CD4-positive, alpha-beta T cell treated with Interleukin-15 for 1 hour (primary cell): Measurements from ENCODE around the gene DRC1.
"Not testable (repeated sequence)": the region's sequence is repeated elsewhere in the genome, so short reads cannot be mapped to it uniquely, and the experiment has no call there.

Experiments used
- DNase-seq: peaks from one replicate; pipeline ENCODE4 v3.0.0-alpha.2; 2020

DRC1 gene

DNA sequence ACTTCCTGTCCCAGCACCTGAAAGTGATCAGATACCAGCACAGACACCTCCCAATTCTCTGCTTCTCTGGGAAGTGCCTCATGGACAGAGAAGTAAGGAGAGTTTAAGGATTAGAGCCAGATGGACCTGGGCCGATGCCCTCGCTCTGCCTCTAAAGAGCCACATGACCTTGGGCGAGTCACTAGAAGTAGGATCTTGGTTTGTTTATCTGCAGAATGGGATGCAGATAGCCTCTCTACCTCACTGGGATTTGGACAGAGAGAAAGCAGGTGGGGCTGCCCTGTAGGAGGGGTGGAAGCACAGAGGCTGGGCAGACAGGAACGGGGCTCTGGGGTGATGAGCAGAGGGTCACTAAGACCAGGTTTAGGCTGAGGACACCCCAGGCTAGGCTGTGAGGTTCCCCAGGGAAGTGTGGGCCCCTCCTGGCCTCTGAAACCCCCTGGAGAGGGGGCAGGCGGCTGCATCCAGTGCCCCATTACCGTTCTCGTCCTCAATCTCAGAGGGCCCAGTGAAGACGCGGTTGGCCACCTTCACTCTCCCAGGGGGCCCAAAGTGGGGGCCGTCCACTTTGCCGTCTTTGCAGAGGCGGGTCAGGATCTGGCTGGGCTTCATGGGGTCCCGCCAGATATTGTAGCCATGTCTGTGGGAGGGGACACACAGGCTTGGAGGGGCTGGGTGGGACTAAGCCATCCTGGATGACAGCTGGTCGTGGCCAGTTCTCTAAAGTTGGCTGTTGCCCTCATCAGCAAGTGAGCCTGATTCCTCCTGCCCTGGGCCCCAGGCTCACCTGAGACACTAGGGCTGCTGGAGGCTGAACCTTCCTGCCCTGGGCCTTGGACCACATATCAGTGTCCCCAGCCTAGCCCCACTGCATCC is 62.9 kb downstream of the DRC1 start:
- no peak for DNase-seq

DNA sequence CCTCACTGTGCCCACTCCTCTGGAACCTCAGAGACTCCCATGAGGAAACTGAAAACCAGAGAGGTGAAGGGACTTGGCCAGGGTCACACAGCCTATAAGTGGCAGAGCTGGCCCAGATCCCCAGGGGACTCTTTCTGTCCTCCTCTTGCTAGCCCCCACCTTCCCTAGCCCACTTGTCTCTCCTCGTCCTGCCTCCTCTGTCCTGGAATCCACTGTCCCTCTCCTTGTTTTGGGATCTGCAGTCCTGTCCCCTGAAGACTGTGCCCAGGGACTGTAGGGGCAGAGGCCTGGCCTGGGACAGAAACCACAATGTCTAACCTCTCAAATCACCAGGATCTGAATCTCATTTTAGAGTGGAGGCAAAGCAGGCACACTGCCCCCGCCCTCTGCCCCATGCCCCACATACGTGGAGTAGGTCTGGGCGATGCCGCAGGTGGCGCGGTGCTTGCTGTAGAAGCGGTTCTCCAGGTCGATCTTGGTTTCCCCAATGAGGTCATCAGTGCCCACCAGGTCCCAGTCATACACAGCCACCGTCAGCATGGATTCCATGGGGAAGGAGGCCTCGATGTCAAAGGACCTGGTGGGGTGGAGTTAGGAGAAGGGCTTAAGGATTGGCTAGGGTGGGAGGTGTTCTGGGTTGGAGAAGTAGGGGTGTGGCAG is 63.7 kb downstream of the DRC1 start:
- DNase-seq, result no peak

DNA sequence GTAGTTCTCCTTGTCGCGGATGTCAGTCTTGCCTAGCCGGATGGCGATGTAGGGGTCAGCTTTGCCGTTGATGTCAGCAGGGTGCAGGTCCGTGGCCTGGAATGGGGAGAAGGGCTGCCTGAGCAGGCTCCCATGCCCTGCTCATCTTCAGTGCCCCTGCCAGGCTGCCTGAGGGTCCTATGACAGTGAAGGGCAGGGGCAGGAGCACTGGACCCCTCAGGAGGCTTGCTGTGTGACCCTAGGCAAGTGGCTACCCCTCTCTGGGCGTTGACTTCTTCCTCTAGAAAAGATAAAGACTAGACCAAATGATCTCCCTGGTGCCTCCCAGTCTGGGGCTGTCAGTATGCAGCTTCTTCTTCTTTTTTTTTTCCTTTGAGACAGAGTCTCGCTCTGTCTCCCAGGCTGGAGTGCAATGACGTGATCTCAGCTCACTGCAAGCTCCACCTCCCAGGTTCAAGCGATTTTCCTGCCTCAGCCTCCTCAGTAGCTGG is 64.3 kb downstream of the DRC1 start:
- no peak for DNase-seq

DNA sequence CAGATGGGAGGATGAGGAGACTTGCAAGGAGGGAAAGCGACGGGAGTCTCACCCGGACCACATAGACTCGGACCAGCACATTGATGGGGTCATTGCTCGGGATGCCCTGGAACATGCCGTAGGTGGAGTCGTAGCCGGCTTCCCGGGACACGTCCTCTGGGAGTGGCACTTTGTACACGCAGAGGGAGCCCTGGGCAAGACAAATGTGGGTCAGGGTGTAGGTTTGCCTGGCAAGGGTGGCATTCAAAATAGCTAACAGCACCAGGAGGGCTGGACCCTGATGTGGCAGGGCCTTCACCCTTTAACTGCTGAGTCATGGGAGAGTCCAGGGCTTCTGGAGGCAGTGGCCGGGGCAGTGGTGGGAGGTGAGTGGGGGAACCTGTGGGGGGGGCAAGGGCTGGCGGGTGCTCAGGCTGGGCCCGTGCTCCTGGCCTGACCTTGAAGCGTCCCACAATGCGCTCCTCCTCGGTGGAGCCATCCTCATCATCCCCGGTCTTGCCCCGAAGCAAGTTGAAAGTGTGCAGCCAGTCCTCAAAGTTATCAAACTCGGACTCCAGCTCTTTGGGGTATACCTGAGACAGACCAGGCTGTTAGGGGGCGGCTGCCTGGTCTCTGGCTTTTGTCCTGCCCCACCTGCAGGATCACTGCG is 65.1 kb downstream of the DRC1 start:
- DNase-seq, result no peak

DNA sequence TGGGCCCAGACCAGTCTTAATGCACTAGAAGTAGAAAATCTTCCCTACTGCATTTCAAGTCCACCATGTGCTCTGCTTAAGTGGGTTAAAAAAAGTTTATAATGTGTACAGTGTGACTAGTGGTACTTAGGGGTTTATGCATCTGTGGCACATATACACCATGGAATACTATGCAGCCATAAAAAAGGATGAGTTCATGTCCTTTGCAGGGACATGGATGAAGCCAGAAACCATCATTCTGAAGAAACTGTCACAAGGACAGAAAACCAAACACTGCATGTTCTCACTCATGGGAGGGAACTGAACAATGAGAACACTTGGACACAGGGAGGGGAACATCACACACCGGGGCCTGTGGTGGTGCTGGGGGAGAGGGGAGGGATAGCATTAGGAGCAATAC is 66.8 kb downstream of the DRC1 start:
- DNase-seq, result not testable (repeated sequence)

DNA sequence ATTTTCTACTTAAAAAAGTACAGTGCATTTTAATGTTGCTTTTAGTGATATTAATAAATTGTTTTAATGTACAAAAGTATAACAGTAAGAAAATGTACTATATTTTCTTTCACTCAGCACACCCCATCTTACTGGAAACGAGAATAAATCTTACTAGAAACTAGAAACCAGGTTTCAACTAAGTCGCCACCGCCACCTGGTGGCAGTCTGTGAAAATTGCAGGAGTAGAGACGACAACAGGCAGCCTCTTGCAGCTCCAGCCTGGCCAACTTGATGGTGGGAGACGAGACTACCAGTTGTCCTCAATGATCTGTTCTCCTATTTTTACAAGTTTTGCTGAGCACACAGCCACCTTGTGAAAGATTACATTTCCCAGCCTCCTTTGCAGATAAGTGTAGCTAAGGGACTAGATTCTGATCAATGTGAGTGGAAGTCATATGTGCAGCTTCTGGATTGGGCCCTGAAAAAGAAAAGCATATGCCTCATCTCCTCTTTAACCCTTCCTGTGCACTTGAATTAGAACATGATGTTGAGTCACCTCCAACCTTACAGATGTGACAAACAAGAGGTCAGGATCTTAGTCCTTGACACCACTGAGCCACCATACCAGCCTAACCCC is 67.5 kb downstream of the DRC1 start:
- DNase-seq, result peak; percentile 43

DNA sequence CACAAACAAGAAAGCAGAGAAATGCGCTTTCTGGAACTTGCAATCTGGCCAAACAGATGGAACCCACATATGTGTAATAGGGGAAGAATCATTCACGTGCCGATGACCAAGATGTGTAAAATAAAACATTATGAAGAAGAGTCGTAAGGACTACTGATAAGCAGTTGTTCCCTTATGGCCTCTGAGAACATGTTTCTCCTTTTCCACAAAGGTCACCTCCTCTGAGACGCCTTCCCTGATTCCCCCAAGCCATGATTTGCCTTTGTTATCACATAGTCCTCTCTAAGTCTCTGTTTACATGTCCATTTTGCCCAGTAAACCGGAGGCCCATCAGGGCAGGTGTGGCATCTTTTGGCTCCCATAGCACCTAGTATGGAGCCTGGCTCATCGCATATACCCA is 68.2 kb downstream of the DRC1 start:
- DNase-seq, result no peak

DNA sequence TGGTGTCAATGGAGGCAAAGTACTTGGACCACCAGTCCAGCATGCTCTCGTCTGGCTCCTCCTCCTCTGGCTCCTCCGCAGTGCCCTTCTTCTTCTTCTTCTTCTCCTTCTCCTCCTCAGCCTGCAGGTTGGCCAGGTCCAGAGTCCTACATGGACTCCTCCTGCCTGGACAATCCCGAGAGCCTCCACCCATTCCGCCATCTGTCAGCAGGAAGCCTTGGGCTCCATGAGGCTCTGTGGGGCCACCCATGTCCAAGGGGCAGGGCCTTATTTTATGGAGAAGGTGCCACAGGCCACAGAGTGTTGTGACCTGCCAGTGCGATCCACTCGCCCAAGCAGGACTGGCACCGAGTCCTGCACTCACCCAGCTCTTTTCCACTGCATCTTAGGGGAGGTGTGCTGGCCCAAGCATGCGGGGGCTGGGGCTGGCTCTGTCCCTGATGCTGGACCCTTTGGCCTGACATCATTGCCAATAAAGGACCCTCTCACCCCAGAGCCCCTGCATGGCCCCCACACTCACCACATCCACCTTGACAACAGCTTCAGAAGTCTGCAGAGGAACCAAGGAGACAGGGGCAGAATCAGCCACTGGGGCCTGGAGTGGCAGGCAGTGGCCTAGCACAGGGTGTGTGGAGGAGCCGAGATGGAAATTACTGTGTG is 69.0 kb downstream of the DRC1 start:
- no peak for DNase-seq

DNA sequence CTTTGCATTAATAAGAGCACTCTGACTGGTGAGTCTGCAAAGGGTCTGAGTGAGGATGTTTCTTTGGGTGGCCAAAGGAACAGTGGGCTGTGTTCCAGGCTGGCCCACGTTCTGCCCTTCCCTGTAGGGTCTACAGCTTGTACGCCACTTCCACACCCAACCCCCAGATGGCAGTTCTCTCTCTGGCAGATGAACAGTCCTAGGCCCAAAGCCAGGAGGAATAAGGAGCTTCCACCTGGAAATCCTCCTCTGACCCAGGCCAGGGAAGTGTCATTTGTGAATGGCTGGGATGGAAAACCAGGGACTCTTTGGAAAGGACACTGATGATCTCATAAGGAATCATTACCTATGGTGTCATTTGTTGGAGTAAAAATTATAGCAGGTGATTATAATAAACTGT is 69.6 kb downstream of the DRC1 start:
- DNase-seq, result no peak

DNA sequence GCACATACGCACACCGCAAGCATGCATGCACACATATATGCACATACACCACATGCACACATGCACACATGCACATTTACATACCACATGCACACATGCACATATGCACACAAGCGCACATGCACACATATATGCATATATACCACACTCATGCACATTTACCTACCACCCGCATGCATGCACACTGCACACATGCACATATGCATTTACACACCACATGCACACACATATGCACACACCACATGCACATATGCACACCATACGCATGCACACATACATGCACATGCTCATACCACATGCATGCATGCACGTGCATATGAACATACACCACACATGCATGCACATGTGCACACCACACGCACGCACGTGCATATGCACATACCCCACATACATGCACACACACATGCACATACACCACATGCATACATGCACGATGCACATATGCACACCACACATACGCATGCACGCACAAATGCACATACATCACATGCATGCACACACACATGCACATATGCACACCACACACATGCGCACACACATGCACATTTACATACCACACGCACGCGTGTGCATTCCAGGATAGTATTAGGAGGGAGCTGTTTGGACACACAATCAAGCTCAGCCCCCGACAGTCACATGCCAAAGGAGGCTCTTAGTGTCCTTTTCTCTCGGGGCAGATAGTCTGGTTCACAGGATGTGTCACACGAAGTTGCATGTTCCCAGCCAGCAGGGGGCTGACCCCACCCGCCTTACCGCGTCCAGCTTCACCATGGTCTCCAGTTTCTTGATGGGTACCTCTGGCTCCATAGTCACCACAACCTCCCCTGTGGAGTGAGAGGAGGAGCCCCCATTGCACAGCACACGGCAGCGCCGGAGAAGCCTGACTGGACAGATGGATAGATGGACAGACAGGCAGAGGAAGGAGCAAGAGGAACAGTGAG is 70.3 kb downstream of the DRC1 start:
- no peak for DNase-seq

DNA sequence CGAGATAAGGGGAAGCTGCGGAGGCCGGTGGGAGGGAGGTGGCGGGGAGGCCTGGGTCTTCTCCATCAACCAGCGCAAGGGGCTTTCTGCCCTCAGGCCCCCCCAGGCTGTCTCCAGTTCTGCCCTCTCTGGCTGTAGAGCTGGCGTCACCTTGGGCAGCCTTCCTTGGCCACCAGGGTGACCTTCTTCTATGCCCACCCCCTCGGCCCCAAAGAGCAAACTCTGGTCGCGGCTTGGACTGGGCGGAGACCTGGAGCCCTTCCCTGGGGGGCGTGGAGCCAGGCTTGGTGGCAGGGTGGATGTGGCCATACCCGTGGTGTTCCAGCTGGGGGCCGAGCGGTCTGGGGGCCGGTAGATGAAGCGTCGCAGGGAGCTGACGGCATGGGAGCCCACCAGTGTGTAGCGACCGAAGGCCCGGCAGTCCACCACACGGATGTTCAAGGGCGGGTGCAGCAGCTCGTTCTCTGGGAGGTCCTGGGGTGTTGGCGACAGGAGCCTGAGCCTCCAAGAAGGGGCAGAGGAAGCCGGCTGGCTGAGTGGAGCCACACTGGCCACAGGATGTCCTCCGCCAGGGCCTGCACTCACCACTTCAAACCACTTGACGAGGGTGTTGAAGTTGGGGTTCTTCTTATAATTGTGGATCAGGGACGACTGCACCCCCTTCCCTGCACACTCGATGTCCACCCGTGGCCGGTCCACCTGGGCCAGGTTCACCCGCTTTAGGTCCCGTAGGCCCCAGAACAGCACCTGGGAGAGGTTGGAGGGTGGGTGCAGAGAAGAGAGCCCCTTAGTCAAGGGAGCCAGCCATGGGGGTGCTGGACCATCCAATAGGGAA is 71.3 kb downstream of the DRC1 start:
- DNase-seq, result no peak

DNA sequence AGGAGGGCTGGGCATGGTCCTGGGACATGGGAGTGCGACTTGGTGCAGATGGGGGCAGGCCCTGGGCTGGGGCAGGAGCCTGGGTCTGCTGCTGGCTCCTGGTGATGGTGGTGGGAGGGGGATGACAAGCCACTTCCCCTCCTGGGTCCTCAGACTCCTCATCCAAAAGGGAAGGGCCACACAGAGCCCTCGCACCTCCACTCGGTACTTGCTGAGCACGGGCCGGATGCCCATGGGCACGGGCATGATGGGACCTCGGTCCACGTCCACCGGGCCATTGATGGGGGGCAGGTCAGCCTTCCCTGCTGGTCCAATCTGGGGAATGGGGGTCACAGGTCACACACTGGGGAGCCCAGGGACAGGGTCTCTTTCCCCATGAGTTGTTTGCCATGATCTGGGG is 72.1 kb downstream of the DRC1 start:
- no peak for DNase-seq

DNA sequence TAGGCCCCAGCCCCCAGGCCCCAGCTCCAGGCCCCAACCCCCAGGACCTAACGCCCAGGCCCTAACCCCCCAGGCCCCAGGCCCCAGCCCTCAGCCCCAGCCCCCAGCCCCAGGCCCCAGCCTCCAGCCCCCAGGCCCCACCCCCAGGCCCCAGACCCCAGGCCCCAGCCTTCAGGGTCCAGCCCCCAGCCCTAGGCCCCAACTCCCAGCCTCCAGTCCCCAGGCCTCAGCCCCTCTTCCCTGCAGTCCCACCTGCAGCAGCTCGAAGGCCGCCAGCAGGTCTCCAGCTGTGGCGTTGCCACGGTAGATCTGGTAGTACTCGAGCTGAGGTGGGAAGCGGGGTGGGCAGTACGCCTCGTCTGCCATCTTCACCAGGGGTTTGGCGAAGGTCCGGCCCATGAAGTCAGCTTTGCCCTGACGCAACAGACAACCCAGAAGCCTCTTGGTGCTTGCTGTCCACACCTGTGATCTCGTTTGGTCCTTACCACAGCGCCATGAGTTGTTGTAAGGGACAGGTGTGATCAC is 72.6 kb downstream of the DRC1 start:
- no peak for DNase-seq

DNA sequence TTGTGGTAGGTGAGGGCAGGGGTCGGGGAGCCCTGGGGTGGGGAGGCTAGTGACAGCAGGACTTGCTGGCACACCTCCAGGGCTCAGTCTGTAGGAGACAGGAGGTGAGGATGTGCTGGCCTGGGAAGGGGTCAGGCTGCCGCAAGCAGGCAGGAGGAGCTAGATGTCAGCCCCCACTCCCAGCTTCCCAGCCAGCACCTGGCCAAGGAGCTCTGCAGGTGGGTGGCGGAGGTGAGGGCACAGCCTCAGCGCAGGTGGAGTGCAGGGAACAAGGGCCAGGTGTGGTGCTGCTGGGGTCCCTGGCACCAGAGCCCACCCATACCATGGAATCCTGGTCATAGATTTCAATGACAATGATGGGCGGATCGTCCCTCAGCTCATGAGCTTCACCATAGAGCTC is 73.3 kb downstream of the DRC1 start:
- DNase-seq, result no peak

DNA sequence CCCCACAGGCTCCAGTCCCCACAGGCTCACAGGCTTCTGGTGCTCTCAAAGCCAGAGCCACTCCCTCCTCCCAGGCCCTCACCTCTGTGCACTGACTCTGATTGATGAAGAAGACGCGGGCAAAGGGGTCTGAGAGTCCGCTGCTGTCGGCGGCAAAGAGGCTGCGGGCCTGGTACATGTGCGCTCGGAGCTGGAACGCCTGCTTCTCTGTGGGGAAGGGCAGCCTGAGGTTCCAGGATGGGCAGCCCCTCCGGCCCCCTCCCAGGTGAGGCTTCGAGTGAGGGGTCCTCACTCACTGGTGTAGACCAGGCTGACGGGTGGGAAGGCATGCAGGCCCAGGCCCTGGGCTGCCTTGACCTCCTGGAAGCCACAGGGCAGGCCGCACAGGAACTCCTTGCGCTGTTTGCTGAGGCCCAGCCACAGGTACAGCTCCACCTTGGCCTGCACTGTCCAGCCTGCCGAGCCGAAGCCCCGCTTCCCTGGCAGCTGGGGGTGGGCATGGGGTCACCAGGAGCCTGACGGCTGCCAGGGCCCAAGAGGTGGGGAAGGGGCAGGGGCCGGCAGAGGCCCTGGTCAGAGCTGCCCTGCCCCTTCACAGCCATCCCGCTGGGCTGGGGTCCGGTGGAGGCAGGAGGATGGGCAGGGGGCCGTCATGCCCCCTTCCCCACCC is 74.2 kb downstream of the DRC1 start:
- DNase-seq, result no peak

DNA sequence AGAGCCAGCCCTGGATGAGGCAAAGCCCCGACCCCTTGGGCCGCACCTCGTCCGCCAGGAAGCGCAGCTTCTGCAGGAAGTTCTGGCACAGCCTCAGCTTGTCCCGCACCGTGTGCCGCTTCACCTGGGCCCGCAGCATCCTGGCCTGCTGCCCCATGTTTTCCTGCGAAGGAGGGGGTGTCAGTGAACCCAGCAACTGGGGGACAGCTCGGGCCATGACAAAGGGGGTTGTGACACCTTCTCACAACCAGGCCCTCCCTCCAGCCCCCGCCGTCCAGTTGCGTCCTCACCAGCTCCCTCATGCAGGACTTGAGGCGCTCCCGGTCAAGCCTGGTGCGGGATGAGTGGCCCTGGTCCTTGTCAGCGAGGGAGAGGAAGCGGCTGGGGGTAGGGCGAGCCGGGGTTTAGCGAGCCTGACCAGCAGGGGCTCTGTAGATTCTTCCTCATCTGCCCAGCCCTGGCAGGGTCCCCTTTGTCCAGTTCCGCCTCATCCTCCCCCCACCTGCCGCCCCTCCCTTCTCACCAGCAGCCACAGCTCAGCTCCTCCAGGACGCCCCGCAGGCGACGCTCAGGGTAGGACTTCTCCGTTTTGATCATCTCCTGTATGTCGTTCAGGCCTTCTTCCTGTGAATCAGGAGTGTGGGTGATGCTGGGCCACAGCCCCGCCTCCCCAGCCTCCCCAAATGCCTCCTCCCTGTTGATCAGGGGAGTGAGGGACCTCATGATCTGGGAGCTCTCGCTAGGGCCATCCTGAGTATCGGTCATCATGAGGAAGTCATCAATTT is 75.6 kb downstream of the DRC1 start:
- DNase-seq, result no peak

DNA sequence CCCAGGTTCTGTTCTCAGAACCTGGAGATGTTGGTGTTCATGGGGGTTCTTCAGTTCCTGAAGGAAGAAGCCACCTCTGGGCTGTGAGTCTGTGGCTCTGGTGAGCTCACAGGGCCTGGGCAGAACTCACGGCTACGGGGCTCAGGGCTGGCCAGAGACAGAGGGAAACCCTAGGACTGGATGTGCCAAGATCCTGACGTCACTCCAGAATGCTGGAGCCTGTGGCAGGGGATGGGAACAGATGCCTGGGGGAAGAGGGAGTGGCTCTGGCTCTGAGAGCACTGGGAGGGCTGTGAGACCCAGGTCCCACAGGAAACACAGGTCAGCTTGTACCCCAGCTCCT is 76.2 kb downstream of the DRC1 start, which contains the start of gene OTOF:
TSS of gene OTOF (minus strand) at position 214 of the 343 bp plus-strand sequence.
- DNase-seq, result no peak

DNA sequence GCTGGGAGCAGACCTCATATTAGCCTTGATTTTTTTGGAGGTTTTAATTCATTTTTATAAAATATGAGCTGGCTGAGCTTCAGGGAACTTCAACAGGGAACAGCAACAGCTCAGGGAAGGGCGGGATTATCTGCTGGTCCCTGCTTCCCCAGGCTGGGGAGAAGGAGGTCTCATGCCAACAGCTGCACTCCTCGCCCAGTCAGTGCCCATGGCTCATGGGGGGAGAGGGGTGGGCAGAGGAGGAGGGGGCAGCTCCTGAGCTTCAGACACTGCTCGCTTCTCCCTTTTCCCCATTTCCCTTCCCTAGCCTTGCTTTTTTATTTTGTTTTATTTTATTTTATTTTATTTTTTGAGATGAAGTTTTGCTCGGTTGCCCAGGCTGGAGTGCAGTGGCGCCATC is 76.6 kb downstream of the DRC1 start:
- no peak for DNase-seq
